Breast epithelium (tissue), 3 donors: ENCODE measurements around the gene ODAD4.

ENCODE experiments used
- POLR2A ChIP-seq: fragments of 450-650 bp; IDR thresholded peaks from one replicate; pipeline ENCODE4 v1.6.1; 2016; ENCODE audit warnings: antibody characterized with exemption, mild to moderate bottlenecking, moderate library complexity
- TF ChIP-seq, protein P1 (sequence below), 3 donors: fragments of 450-650 bp; IDR thresholded peaks; one replicate each; pipeline ENCODE4 v1.5.1; 2016 to 2017; ENCODE audit warnings: antibody characterized with exemption in 3 of 3, mild to moderate bottlenecking in 3 of 3, moderate library complexity in 3 of 3

DNA sequence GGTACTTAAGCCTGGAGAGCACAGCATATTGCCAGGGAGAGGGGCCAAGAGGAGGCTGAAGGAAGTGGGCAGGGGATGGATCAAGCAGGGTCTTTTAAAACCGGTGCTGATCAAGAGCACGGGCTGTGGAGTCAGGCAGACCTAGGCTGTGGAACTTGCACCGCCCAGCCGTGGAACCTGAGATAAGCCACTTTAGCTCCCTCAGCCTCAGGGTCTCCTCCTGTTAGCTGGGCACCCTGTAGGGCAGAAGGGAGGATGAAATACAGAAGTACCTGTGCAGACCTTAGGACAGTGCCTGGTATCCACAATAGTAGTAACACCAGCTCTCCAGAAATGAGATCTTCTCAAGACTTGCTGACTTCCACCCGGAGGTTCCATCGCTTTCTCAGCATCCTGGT is 9.3 kb downstream of the ODAD4 start:
- TF ChIP-seq, protein P1, sequence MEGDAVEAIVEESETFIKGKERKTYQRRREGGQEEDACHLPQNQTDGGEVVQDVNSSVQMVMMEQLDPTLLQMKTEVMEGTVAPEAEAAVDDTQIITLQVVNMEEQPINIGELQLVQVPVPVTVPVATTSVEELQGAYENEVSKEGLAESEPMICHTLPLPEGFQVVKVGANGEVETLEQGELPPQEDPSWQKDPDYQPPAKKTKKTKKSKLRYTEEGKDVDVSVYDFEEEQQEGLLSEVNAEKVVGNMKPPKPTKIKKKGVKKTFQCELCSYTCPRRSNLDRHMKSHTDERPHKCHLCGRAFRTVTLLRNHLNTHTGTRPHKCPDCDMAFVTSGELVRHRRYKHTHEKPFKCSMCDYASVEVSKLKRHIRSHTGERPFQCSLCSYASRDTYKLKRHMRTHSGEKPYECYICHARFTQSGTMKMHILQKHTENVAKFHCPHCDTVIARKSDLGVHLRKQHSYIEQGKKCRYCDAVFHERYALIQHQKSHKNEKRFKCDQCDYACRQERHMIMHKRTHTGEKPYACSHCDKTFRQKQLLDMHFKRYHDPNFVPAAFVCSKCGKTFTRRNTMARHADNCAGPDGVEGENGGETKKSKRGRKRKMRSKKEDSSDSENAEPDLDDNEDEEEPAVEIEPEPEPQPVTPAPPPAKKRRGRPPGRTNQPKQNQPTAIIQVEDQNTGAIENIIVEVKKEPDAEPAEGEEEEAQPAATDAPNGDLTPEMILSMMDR (IDR thresholded peaks at IDR 0.05) = no peak
- no peak for TF ChIP-seq POLR2A
